Measurements from ENCODE around the gene AKR1C8. TPM values are rescaled to one million over a fixed set of nuclear protein-coding genes. Genes with fewer than 3 reads are reported as not detected.

AKR1C8 gene
- total and polyA plus RNA-seq, 2 of the 13 experiments (the other 11 are each of a cell fraction or from before 2014, with no cell fraction given): 0.12 TPM; not detected in 1

DNA sequence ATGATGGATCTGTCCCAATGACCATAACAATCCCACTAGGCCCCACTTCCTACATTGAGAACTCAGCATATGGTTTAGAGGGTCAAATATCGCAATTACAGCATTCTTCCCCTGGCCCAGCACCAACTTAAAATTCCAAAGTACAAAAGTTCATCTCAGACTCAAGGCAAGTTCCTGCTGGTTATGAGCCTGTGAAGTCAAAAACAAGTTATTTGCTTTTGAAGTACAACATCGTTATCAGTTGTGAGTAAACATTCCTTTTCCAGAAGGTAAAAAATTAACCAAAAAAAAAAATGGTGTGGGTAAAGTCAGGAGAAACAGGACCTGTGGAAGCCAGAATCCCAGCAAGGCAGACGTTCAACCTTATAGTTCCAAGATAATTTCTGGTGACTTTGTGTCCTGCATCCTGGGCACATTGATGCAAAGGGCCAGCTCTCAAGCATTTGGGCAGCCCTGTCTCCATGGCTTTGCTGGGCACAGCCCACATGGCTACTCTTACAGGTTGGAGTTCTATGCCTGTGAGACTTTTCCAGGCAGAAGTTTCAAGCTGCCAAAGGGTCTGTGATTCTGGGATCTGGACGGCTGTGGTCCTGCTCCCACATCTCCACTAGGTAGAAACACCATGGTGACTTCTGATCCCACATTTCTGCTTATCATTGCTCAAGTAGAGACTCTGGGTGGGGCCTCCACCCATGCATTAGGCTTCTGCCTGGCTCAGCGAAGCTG is 37.5 kb downstream of the AKR1C8 start (continued):
- TF ChIP-seq RFX3 (CRISPR knock-in tag; IDR thresholded peaks at IDR 0.05): no peak
- TF ChIP-seq, protein P1, sequence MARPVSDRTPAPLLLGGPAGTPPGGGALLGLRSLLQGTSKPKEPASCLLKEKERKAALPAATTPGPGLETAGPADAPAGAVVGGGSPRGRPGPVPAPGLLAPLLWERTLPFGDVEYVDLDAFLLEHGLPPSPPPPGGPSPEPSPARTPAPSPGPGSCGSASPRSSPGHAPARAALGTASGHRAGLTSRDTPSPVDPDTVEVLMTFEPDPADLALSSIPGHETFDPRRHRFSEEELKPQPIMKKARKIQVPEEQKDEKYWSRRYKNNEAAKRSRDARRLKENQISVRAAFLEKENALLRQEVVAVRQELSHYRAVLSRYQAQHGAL (CRISPR knock-in tag; IDR thresholded peaks at IDR 0.05; ENCODE audit: not compliant biosample characterization): no peak
- TF ChIP-seq ZNF451 (CRISPR knock-in tag; IDR thresholded peaks at IDR 0.05): no peak
- TF ChIP-seq ZNF792 (CRISPR knock-in tag; IDR thresholded peaks at IDR 0.05): peak; percentile 62; the same call in 1 of the 2 replicates
- TF ChIP-seq ZNF543 (CRISPR knock-in tag; IDR thresholded peaks at IDR 0.05): no peak; the same call in 1 of the 2 replicates
- TF ChIP-seq ZNF17 (CRISPR knock-in tag; IDR thresholded peaks at IDR 0.05): no peak
- TF ChIP-seq ZNF207 (IDR thresholded peaks at IDR 0.05; ENCODE audit: borderline replicate concordance): no peak
- TF ChIP-seq, protein P2, sequence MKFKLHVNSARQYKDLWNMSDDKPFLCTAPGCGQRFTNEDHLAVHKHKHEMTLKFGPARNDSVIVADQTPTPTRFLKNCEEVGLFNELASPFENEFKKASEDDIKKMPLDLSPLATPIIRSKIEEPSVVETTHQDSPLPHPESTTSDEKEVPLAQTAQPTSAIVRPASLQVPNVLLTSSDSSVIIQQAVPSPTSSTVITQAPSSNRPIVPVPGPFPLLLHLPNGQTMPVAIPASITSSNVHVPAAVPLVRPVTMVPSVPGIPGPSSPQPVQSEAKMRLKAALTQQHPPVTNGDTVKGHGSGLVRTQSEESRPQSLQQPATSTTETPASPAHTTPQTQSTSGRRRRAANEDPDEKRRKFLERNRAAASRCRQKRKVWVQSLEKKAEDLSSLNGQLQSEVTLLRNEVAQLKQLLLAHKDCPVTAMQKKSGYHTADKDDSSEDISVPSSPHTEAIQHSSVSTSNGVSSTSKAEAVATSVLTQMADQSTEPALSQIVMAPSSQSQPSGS (CRISPR knock-in tag; IDR thresholded peaks at IDR 0.05): peak; percentile 80
- TF ChIP-seq NFATC3 (CRISPR knock-in tag; IDR thresholded peaks at IDR 0.05): no peak
- TF ChIP-seq ZFP90 (CRISPR knock-in tag; IDR thresholded peaks at IDR 0.05; ENCODE audit: borderline replicate concordance): 0 out of 2 replicates have a peak, but pooled peaks have one; percentile 18
- TF ChIP-seq NFKBIZ (CRISPR knock-in tag; IDR thresholded peaks at IDR 0.05): 0 out of 2 replicates have a peak, but pooled peaks have one; percentile 44
- TF ChIP-seq, protein P3, sequence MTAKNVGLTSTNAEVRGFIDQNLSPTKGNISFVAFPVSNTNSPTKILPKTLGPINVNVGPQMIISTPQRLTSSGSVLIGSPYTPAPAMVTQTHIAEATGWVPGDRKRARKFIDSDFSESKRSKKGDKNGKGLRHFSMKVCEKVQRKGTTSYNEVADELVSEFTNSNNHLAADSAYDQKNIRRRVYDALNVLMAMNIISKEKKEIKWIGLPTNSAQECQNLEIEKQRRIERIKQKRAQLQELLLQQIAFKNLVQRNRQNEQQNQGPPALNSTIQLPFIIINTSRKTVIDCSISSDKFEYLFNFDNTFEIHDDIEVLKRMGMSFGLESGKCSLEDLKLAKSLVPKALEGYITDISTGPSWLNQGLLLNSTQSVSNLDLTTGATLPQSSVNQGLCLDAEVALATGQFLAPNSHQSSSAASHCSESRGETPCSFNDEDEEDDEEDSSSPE (CRISPR knock-in tag; IDR thresholded peaks at IDR 0.05): peak; percentile 46
- TF ChIP-seq FIP1L1 (IDR thresholded peaks at IDR 0.05; ENCODE audit: borderline replicate concordance, insufficient read depth, low read depth, low read length): no peak
- peak; percentile 97; the same call in 1 of the 2 replicates for TF ChIP-seq ZC3H4 (CRISPR knock-in tag; IDR thresholded peaks at IDR 0.05; ENCODE audit: borderline replicate concordance)
- peak; percentile 99 for TF ChIP-seq NFIC (IDR thresholded peaks at IDR 0.05; ENCODE audit: low read length)
- TF ChIP-seq HOXA3 (CRISPR knock-in tag; IDR thresholded peaks at IDR 0.05): peak; percentile 64
- TF ChIP-seq, protein P4, sequence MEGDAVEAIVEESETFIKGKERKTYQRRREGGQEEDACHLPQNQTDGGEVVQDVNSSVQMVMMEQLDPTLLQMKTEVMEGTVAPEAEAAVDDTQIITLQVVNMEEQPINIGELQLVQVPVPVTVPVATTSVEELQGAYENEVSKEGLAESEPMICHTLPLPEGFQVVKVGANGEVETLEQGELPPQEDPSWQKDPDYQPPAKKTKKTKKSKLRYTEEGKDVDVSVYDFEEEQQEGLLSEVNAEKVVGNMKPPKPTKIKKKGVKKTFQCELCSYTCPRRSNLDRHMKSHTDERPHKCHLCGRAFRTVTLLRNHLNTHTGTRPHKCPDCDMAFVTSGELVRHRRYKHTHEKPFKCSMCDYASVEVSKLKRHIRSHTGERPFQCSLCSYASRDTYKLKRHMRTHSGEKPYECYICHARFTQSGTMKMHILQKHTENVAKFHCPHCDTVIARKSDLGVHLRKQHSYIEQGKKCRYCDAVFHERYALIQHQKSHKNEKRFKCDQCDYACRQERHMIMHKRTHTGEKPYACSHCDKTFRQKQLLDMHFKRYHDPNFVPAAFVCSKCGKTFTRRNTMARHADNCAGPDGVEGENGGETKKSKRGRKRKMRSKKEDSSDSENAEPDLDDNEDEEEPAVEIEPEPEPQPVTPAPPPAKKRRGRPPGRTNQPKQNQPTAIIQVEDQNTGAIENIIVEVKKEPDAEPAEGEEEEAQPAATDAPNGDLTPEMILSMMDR (CRISPR knock-in tag; IDR thresholded peaks at IDR 0.05): 0 out of 2 replicates have a peak, but pooled peaks have one; percentile 6
- TF ChIP-seq PHF20 (CRISPR knock-in tag; IDR thresholded peaks at IDR 0.05): no peak; the same call in 1 of the 2 replicates
- TF ChIP-seq, protein P5, sequence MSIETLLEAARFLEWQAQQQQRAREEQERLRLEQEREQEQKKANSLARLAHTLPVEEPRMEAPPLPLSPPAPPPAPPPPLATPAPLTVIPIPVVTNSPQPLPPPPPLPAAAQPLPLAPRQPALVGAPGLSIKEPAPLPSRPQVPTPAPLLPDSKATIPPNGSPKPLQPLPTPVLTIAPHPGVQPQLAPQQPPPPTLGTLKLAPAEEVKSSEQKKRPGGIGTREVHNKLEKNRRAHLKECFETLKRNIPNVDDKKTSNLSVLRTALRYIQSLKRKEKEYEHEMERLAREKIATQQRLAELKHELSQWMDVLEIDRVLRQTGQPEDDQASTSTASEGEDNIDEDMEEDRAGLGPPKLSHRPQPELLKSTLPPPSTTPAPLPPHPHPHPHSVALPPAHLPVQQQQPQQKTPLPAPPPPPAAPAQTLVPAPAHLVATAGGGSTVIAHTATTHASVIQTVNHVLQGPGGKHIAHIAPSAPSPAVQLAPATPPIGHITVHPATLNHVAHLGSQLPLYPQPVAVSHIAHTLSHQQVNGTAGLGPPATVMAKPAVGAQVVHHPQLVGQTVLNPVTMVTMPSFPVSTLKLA (IDR thresholded peaks at IDR 0.05): no peak
- TF ChIP-seq YY1 (IDR thresholded peaks at IDR 0.05; ENCODE audit: insufficient read depth, insufficient replicate concordance, low read depth, low read length): peak; percentile 64
- TF ChIP-seq ZBTB38 (CRISPR knock-in tag; IDR thresholded peaks at IDR 0.05): no peak

All from HepG2 (cell line).